HCT116 (cell line): ENCODE measurements around the gene MARCHF3. TPM values are rescaled to one million over a fixed set of nuclear protein-coding genes. Genes with fewer than 3 reads are reported as not detected.

Source experiments
- ATAC-seq: fragments of 200-7000 bp; cut with Tn5 transposase; 2 replicates; pipeline ENCODE4 v1.9.1; 2020; ENCODE audit warnings: mild to moderate bottlenecking, moderate library complexity
- BruUV-seq: library from RNA; stranded (reverse); fragments of 400-500 nt; replicated peaks from 2 replicates; lab custom pipeline; 2021; lab: Mats Ljungman, UMichigan
- CTCF ChIA-PET: fragments of 300-600 bp; sonication (Branson Sonifier 250); formaldehyde crosslinking; loops from one replicate; lab custom pipeline; 2021; ENCODE audit warnings: antibody characterized with exemption; lab: Charles Lee
- POLR2A ChIA-PET: fragments of 300-600, 350-600 bp; sonication (Branson Sonifier 250); formaldehyde crosslinking; loops from one replicate; lab custom pipeline; 2021; ENCODE audit warnings: antibody characterized with exemption; lab: Charles Lee
- RAD21 ChIA-PET, 2 experiments: fragments of 300-600 bp; sonication (Branson Sonifier 250); formaldehyde crosslinking; loops; one replicate each; lab custom pipeline; 2023; ENCODE audit warnings: low total read pairs in 2 of 2; ENCODE audit not compliant: uncharacterized antibody in 2 of 2, unreplicated experiment in 2 of 2, low non-redundant PET in 1 of 2; lab: Charles Lee
- DNase-seq: peaks from one replicate; pipeline ENCODE4 v3.0.0-alpha.2; 2010; ENCODE audit warnings: low read depth, low spot score
- H2AFZ ChIP-seq: fragments of 200-600 bp; shearing (Covaris generic), sonication (generic); 2 replicates; pipeline ENCODE4 v1.6.1; 2017; ENCODE audit warnings: low read depth, mixed run types, mixed read lengths, antibody characterized with exemption, low read length; ENCODE audit not compliant: poor library complexity, severe bottlenecking
- H3K27ac ChIP-seq: 2 replicates; pipeline ENCODE4 v1.5.1; 2012; ENCODE audit warnings: low read depth, low read length
- H3K27me3 ChIP-seq: fragments of 200-600 bp; sonication (generic); 2 replicates; pipeline ENCODE4 v1.6.1; 2016; ENCODE audit warnings: mixed run types, low read length, mixed read lengths; ENCODE audit not compliant: insufficient read depth
- H3K36me3 ChIP-seq, 2 experiments: fragments of 200-500 bp in 1 of 2; fragments of 200-600 bp in 1 of 2; sonication (Bioruptor generic) in 1 of 2; sonication (generic) in 1 of 2; 2 replicates each; pipeline versions ENCODE4 v1.5.1 to v1.6.1; 2014 to 2016; ENCODE audit warnings: low read length in 2 of 2, inconsistent platforms in 1 of 2, mixed read lengths in 1 of 2, mixed run types in 1 of 2; ENCODE audit not compliant: insufficient read depth in 2 of 2, control insufficient read depth in 1 of 2
- H3K4me1 ChIP-seq, 2 experiments: fragments of 200-600 bp in 1 of 2; sonication (generic) in 1 of 2; 2 replicates each; pipeline versions ENCODE4 v1.5.1 to v1.6.1; 2012 to 2017; ENCODE audit warnings: low read length in 2 of 2, inconsistent platforms in 1 of 2, mild to moderate bottlenecking in 1 of 2, mixed read lengths in 1 of 2, mixed run types in 1 of 2, moderate library complexity in 1 of 2; ENCODE audit not compliant: insufficient read depth in 2 of 2, control insufficient read depth in 1 of 2
- H3K4me2 ChIP-seq: fragments of 200-600 bp; sonication (generic); 2 replicates; pipeline ENCODE4 v1.6.1; 2017; ENCODE audit warnings: mixed run types, low read length, mixed read lengths
- H3K4me3 ChIP-seq, 2 experiments: fragments of 200-600 bp in 1 of 2; sonication (generic) in 1 of 2; replicated peaks in 1 of 2; 2 replicates each; pipeline ENCODE4 v1.5.1; 2011 to 2016; ENCODE audit warnings: low read length in 2 of 2, control low read depth in 1 of 2, low read depth in 1 of 2, mild to moderate bottlenecking in 1 of 2, mixed read lengths in 1 of 2, mixed run types in 1 of 2
- H3K79me2 ChIP-seq: fragments of 200-600 bp; sonication (generic); 2 replicates; pipeline ENCODE4 v1.6.1; 2017; ENCODE audit warnings: mild to moderate bottlenecking, mixed run types, low read length, moderate library complexity, mixed read lengths; ENCODE audit not compliant: insufficient read depth
- H3K9ac ChIP-seq: fragments of 200-600 bp; sonication (generic); 2 replicates; pipeline ENCODE4 v1.6.1; 2016; ENCODE audit warnings: low read length, mixed read lengths
- H3K9me2 ChIP-seq: fragments of 200-600 bp; sonication (generic), shearing (Covaris generic); 2 replicates; pipeline ENCODE4 v1.6.1; 2017; ENCODE audit warnings: mixed run types, mild to moderate bottlenecking, moderate library complexity; ENCODE audit not compliant: insufficient read depth
- H3K9me3 ChIP-seq, 2 experiments: fragments of 200-500 bp in 1 of 2; fragments of 200-600 bp in 1 of 2; sonication (Bioruptor generic) in 1 of 2; sonication (generic) in 1 of 2; 2 replicates each; pipeline ENCODE4 v1.6.1; 2014 to 2017; ENCODE audit warnings: low read length in 2 of 2, mixed read lengths in 2 of 2, inconsistent platforms in 1 of 2, low read depth in 1 of 2, mild to moderate bottlenecking in 1 of 2, mixed run types in 1 of 2, moderate library complexity in 1 of 2; ENCODE audit not compliant: control insufficient read depth in 1 of 2, insufficient read depth in 1 of 2
- H4K20me1 ChIP-seq: fragments of 200-600 bp; sonication (generic), shearing (Covaris generic); 2 replicates; pipeline ENCODE4 v1.6.1; 2017; ENCODE audit warnings: mixed run types, mild to moderate bottlenecking, moderate library complexity; ENCODE audit not compliant: insufficient read depth
- CEBPB ChIP-seq: IDR thresholded peaks from 2 replicates; pipeline ENCODE4 v1.6.1; 2012; ENCODE audit warnings: low read depth
- EGR1 ChIP-seq: IDR thresholded peaks from 2 replicates; pipeline ENCODE4 v1.6.1; 2012; ENCODE audit warnings: low read depth
- ELF1 ChIP-seq: IDR thresholded peaks from 2 replicates; pipeline ENCODE4 v1.6.1; 2012; ENCODE audit warnings: low read depth, borderline replicate concordance
- FOSL1 ChIP-seq: IDR thresholded peaks from 2 replicates; pipeline ENCODE4 v1.6.1; 2012; ENCODE audit warnings: low read depth
- JUND ChIP-seq: IDR thresholded peaks from 2 replicates; pipeline ENCODE4 v1.6.1; 2012
- MAX ChIP-seq: IDR thresholded peaks from 2 replicates; pipeline ENCODE4 v1.6.1; 2012
- POLR2A ChIP-seq: IDR thresholded peaks from 2 replicates; pipeline ENCODE4 v1.7.0; 2011; ENCODE audit warnings: borderline replicate concordance; ENCODE audit not compliant: insufficient read depth, insufficient read length; ENCODE audit errors: extremely low read depth
- POLR2AphosphoS5 ChIP-seq: IDR thresholded peaks from 2 replicates; pipeline ENCODE4 v1.6.1; 2011; ENCODE audit warnings: mild to moderate bottlenecking, low read depth, low read length, moderate library complexity
- RAD21 ChIP-seq: IDR thresholded peaks from 2 replicates; pipeline ENCODE4 v1.6.1; 2012; ENCODE audit warnings: low read depth, mild to moderate bottlenecking
- SIN3A ChIP-seq: IDR thresholded peaks from 2 replicates; pipeline ENCODE4 v1.6.1; 2012; ENCODE audit warnings: low read depth
- SP1 ChIP-seq: IDR thresholded peaks from 2 replicates; pipeline ENCODE4 v1.6.1; 2012; ENCODE audit warnings: low read depth
- SRF ChIP-seq: IDR thresholded peaks from 2 replicates; pipeline ENCODE4 v1.6.1; 2012; ENCODE audit warnings: low read depth
- TCF7L2 ChIP-seq: IDR thresholded peaks from 2 replicates; pipeline ENCODE4 v1.7.0; 2011; ENCODE audit warnings: borderline replicate concordance, inconsistent platforms; ENCODE audit not compliant: insufficient read depth, insufficient read length; ENCODE audit errors: extremely low read depth
- YY1 ChIP-seq: IDR thresholded peaks from 2 replicates; pipeline ENCODE4 v1.6.1; 2011; ENCODE audit warnings: low read length, low read depth, moderate library complexity, mild to moderate bottlenecking; ENCODE audit not compliant: insufficient replicate concordance; ENCODE audit errors: extremely low read depth
- ZFX ChIP-seq: fragments of 450-650 bp; IDR thresholded peaks from 2 replicates; pipeline ENCODE4 v1.6.1; 2017
- ZNF274 ChIP-seq: fragments of 200-500 bp; sonication (Bioruptor generic); IDR thresholded peaks from 2 replicates; pipeline ENCODE4 v1.6.1; 2014; ENCODE audit warnings: mild to moderate bottlenecking, low read depth, low read length, inconsistent platforms
- intact Hi-C: fragments of 100-400 bp; cut with micrococcal nuclease; formaldehyde crosslinking; loops from 2 replicates; pipeline ENCODE4 v1.10.0; 2022
- total RNA-seq: library from RNA; stranded (reverse); gene quantifications from one replicate; pipeline ENCODE4 v1.2.1, GENCODE V29; 2021; ENCODE audit not compliant: unreplicated experiment
- TF ChIP-seq, protein P1 (sequence below), 3 experiments: fragments of 200-600 bp in 1 of 3; sonication (generic) in 1 of 3; IDR thresholded peaks in 2 of 3; conservative IDR thresholded peaks in 1 of 3; 2 replicates each; pipeline ENCODE4 v1.5.1; 2012 to 2017; ENCODE audit warnings: low read depth in 2 of 3, low read length in 2 of 3, antibody characterized with exemption in 1 of 3, borderline replicate concordance in 1 of 3, control low read depth in 1 of 3, mild to moderate bottlenecking in 1 of 3, mixed read lengths in 1 of 3, mixed run types in 1 of 3, moderate library complexity in 1 of 3; ENCODE audit not compliant: insufficient read depth in 1 of 3
- TF ChIP-seq, protein P2 (sequence below): IDR thresholded peaks from 2 replicates; pipeline ENCODE4 v1.6.1; 2011; ENCODE audit warnings: mild to moderate bottlenecking, low read length, moderate library complexity; ENCODE audit not compliant: insufficient replicate concordance; ENCODE audit errors: extremely low read depth

MARCHF3 gene
- total RNA-seq, 1 experiment from 2014 or later = 2.3 TPM

DNA sequence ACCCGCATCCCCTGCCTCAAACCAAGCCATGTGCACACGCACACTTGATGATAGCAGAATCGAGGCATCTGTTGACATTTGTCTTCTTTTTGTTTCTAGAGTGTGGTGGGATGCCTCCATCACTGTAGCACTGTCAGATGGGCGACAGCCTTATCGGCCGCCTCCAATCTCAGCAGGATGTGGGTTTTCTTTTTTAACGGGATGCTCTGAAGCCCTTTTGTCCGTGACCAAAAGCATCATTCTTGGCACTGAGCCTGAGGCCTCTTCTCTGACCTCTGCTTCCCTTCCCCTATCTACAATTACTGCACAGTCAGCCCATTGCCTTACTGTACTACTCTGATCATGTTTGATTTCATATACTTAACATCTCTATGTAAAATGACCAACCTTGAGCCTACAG is 175.1 kb downstream of the MARCHF3 start:
- Histone ChIP-seq H3K27me3 (no peaks in the 10 kb centered on the region), H3K4me2 (no peak overlapping the region), H2AFZ (no peak overlapping the region), H3K9me2 (no peaks in the 10 kb centered on the region), H3K4me1 (no peaks in the 10 kb centered on the region), H3K79me2 (no peaks in the 10 kb centered on the region), H3K27ac (no peak overlapping the region), H4K20me1 (no peaks in the 10 kb centered on the region), H3K4me3 (no peak overlapping the region), H3K9me3 (no peaks in the 10 kb centered on the region), H3K36me3 (no peaks in the 10 kb centered on the region), H3K9ac (no peak overlapping the region)
- no peak for DNase-seq
- no peak for ATAC-seq
- ChIA-PET CTCF (no interaction called here), RAD21 (no interaction called here), POLR2A (no interaction called here)
- TF ChIP-seq, protein P1, sequence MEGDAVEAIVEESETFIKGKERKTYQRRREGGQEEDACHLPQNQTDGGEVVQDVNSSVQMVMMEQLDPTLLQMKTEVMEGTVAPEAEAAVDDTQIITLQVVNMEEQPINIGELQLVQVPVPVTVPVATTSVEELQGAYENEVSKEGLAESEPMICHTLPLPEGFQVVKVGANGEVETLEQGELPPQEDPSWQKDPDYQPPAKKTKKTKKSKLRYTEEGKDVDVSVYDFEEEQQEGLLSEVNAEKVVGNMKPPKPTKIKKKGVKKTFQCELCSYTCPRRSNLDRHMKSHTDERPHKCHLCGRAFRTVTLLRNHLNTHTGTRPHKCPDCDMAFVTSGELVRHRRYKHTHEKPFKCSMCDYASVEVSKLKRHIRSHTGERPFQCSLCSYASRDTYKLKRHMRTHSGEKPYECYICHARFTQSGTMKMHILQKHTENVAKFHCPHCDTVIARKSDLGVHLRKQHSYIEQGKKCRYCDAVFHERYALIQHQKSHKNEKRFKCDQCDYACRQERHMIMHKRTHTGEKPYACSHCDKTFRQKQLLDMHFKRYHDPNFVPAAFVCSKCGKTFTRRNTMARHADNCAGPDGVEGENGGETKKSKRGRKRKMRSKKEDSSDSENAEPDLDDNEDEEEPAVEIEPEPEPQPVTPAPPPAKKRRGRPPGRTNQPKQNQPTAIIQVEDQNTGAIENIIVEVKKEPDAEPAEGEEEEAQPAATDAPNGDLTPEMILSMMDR (IDR thresholded peaks at IDR 0.05 in 2 of 3, conservative IDR thresholded peaks at IDR 0.05 in 1 of 3; ENCODE audit: borderline replicate concordance in 1 of 3, insufficient read depth in 1 of 3, low read depth in 2 of 3, low read length in 2 of 3) = no peak
- TF ChIP-seq EGR1 (no peak), MAX (no peak), FOSL1 (no peak), SIN3A (no peak), CEBPB (no peak), SRF (no peak), RAD21 (no peak), SP1 (no peak), ZNF274 (no peak), ELF1 (no peak), JUND (no peak), TCF7L2 (no peak), POLR2A (no peak), ZFX (no peak), YY1 (no peak), POLR2AphosphoS5 (no peak)
- TF ChIP-seq, protein P2, sequence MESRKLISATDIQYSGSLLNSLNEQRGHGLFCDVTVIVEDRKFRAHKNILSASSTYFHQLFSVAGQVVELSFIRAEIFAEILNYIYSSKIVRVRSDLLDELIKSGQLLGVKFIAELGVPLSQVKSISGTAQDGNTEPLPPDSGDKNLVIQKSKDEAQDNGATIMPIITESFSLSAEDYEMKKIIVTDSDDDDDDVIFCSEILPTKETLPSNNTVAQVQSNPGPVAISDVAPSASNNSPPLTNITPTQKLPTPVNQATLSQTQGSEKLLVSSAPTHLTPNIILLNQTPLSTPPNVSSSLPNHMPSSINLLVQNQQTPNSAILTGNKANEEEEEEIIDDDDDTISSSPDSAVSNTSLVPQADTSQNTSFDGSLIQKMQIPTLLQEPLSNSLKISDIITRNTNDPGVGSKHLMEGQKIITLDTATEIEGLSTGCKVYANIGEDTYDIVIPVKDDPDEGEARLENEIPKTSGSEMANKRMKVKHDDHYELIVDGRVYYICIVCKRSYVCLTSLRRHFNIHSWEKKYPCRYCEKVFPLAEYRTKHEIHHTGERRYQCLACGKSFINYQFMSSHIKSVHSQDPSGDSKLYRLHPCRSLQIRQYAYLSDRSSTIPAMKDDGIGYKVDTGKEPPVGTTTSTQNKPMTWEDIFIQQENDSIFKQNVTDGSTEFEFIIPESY = no peak
- intact Hi-C loops = no loop called here
- no TSS peak for BruUV-seq
